ENCODE data around the gene KLHL22. TPM values are rescaled to one million over a fixed set of nuclear protein-coding genes. Genes with fewer than 3 reads are reported as not detected.
A peak's percentile ranks its signal among the peaks of the same experiment; 100 is the strongest.

The KLHL22 gene
- total RNA-seq, 2 experiments from 2014 or later = 24.1 to 27.7 TPM

- DNase-seq = no peak
- Mint-ChIP-seq H3K36me3 (ENCODE audit: low read depth) (peaks cover 67% of the 10 kb centered on the region), H3K27me3 (no peaks in the 10 kb centered on the region), H3K4me3 (peak overlapping the region; percentile 59), H3K9me3 (no peaks in the 10 kb centered on the region), H3K27ac (peak overlapping the region; percentile 73), H3K4me1 (ENCODE audit: low read depth) (peaks cover 77% of the 10 kb centered on the region)
- Histone ChIP-seq H3K9me3 (ENCODE audit: control insufficient read depth in 1 of 2, insufficient read depth in 1 of 2, low read length in 2 of 2) (no peaks in the 10 kb centered on the region), H3K4me1 (ENCODE audit: insufficient read depth, low read length) (peaks cover 73% of the 10 kb centered on the region), H3K27ac (ENCODE audit: low read depth in 1 of 2, low read length in 2 of 2) (no peak overlapping the region), H3K36me3 (ENCODE audit: insufficient read depth, low read length) (peaks cover 25% of the 10 kb centered on the region), H3K27me3 (ENCODE audit: control insufficient read depth in 1 of 2, insufficient read depth in 2 of 2, low read length in 2 of 2) (no peaks in the 10 kb centered on the region), H3K4me3 (ENCODE audit: low read length) (no peak overlapping the region)
- no peak for TF ChIP-seq CTCF (IDR thresholded peaks at IDR 0.05)
- intact Hi-C loops (cut with DNase I, micrococcal nuclease) = no loop called here
- ChIA-PET POLR2A (interaction anchor here (0.6 to 1.7 kb wide), 4 partner anchors 38 to 135 kb away, joined by 3 to 9 read pairs (median 4); no protein-coding TSS in a partner anchor), CTCF (interaction anchor here (0.7 to 3.4 kb wide), 4 partner anchors 12 to 53 kb away, joined by 3 to 11 read pairs (median 4); no protein-coding TSS in a partner anchor)
- no peak for ATAC-seq (ENCODE audit: poor library complexity)
These were observed 16.1 kb upstream of the KLHL22 start for GRCh38 chr22:20511578-20512229.

GRCh38 chr22:20510811-20511577 lies 15.4 kb upstream of the KLHL22 start:
- ATAC-seq (ENCODE audit: poor library complexity) = no peak
- intact Hi-C loops (cut with DNase I, micrococcal nuclease) = no loop called here
- H3K36me3 Mint-ChIP-seq (ENCODE audit: low read depth) = peaks cover 67% of the 10 kb centered on the region
- H3K27ac Mint-ChIP-seq = peak overlapping the region; percentile 73
- Histone ChIP-seq H3K36me3 (ENCODE audit: insufficient read depth, low read length) (peaks cover 23% of the 10 kb centered on the region), H3K4me1 (ENCODE audit: insufficient read depth, low read length) (peaks cover 68% of the 10 kb centered on the region), H3K27me3 (ENCODE audit: control insufficient read depth in 1 of 2, insufficient read depth in 2 of 2, low read length in 2 of 2) (no peaks in the 10 kb centered on the region), H3K27ac (ENCODE audit: low read depth in 1 of 2, low read length in 2 of 2) (no peak overlapping the region), H3K4me3 (ENCODE audit: low read length) (no peak overlapping the region), H3K9me3 (ENCODE audit: control insufficient read depth in 1 of 2, insufficient read depth in 1 of 2, low read length in 2 of 2) (no peaks in the 10 kb centered on the region)
- TF ChIP-seq CTCF (IDR thresholded peaks at IDR 0.05) = no peak
- no peaks in the 10 kb centered on the region for H3K27me3 Mint-ChIP-seq
- peak overlapping the region; percentile 98 for H3K4me3 Mint-ChIP-seq
- H3K9me3 Mint-ChIP-seq = no peaks in the 10 kb centered on the region
- POLR2A ChIA-PET = interaction anchor here (0.6 to 5.6 kb wide), 5 partner anchors 38 to 136 kb away, joined by 3 to 60 read pairs (median 9); no protein-coding TSS in a partner anchor
- CTCF ChIA-PET = interaction anchor here (1.0 to 3.4 kb wide), 2 partner anchors 41 to 54 kb away, joined by 4 to 11 read pairs; no protein-coding TSS in a partner anchor
- H3K4me1 Mint-ChIP-seq (ENCODE audit: low read depth) = peaks cover 73% of the 10 kb centered on the region
- DNase-seq = no peak

- H3K9me3 ChIP-seq (ENCODE audit: control insufficient read depth in 1 of 2, insufficient read depth in 1 of 2, low read length in 2 of 2) = no peaks in the 10 kb centered on the region
- H3K36me3 ChIP-seq (ENCODE audit: insufficient read depth, low read length) = peaks cover 15% of the 10 kb centered on the region
- H3K4me1 ChIP-seq (ENCODE audit: insufficient read depth, low read length) = peaks cover 60% of the 10 kb centered on the region
- ChIA-PET POLR2A (interaction anchor here (1.2 to 5.6 kb wide), 6 partner anchors 23 to 58 kb away, joined by 4 to 60 read pairs (median 38); no protein-coding TSS in a partner anchor), CTCF (interaction anchor here (0.7 to 2.2 kb wide), 4 partner anchors 16 to 62 kb away, joined by 3 to 10 read pairs (median 5); no protein-coding TSS in a partner anchor)
- Mint-ChIP-seq H3K27ac (peak overlapping the region; percentile 94), H3K9me3 (no peaks in the 10 kb centered on the region), H3K4me3 (peak overlapping the region; percentile 98), H3K4me1 (ENCODE audit: low read depth) (peaks cover 64% of the 10 kb centered on the region), H3K27me3 (no peaks in the 10 kb centered on the region), H3K36me3 (ENCODE audit: low read depth) (peaks cover 57% of the 10 kb centered on the region)
- intact Hi-C loops (cut with DNase I, micrococcal nuclease) = loop anchor here (2.0 to 5.0 kb wide), 3 partner anchors 59 to 413 kb away; partner anchors contain the start of genes RANBP1 (in 1 of the 2) and TRMT2A (in 1 of the 2)
- H3K27ac ChIP-seq (ENCODE audit: low read depth in 1 of 2, low read length in 2 of 2) = peak overlapping the region in 1 of 2 donors; percentile 56
- ATAC-seq (ENCODE audit: poor library complexity) (peak; percentile 56), DNase-seq (peak in 12 of 14 experiments; percentile 24 to 81 (median 48))
- H3K4me3 ChIP-seq (ENCODE audit: low read length) = peak overlapping the region; percentile 100
- TF ChIP-seq CTCF (IDR thresholded peaks at IDR 0.05) = no peak
- no peaks in the 10 kb centered on the region for H3K27me3 ChIP-seq (ENCODE audit: control insufficient read depth in 1 of 2, insufficient read depth in 2 of 2, low read length in 2 of 2)
These were observed 13.9 kb upstream of the KLHL22 start for GRCh38 chr22:20509344-20510047.
